GDM1 (cell line): ENCODE data around the gene SHISA6.

Source experiments
- DNase-seq: peaks from one replicate; lab custom pipeline; 2025; lab: John Stamatoyannopoulos, UW

SHISA6 gene

GRCh38 chr17:11539637-11540036 lies 298.6 kb downstream of the SHISA6 start:
- DNase-seq = no peak

DNA sequence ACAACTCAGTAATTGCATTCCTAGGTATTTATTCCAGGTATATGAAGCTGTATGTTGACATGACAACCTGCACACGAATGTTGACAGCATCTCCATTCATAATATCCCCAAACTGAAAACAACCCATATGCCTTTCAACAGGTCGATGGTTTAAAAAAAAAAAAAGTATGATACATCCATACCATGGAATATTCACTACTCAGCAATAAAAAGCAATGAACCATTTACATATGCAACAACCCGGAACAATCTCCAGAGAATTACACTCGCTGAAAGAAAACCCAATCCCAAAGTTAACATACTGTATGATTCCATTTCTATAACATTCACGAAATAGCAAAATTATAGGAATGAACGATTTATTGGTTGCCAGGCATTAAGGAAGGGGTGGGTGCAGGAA lies 304.0 kb downstream of the SHISA6 start:
- no peak for DNase-seq

DNA sequence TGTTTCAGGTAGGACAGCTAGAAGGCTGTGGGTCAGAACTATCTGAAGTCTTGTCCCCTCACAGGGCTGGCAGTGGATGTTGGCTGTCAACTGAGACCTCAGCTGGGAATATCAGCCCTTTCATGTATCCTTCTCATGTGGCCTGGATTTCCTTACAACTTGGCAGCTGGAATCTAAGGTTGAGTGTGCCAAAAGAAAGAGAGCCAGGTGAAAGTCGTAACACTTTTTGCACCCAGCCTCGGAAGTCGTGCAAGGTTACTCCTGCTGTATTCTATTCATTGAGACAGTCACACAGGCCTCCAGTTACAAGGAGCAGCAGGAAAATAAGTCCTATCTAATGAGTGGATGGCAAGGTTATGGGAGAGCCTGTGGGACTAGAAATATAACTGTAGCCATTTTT lies 304.7 kb downstream of the SHISA6 start:
- DNase-seq = no peak

GRCh38 chr17:11547853-11548252 lies 306.8 kb downstream of the SHISA6 start:
- no peak for DNase-seq

DNA sequence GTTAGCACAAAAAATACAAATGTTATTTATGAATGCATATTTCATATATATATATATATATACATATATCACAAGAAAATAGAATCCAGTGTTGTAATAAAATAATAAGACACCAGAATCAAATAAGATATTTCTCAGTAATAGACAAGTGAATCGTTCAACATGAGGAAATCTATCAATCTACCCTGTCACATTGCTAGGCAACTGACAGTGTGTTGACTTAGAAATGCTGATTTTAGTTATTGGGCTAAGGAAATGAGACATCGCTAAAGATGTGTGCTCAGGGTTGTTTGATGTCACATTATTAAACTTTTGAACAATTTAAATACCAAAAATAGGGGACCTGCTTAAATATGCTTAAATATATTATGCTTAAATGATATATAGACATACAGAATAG lies 307.4 kb downstream of the SHISA6 start:
- DNase-seq = no peak

DNA sequence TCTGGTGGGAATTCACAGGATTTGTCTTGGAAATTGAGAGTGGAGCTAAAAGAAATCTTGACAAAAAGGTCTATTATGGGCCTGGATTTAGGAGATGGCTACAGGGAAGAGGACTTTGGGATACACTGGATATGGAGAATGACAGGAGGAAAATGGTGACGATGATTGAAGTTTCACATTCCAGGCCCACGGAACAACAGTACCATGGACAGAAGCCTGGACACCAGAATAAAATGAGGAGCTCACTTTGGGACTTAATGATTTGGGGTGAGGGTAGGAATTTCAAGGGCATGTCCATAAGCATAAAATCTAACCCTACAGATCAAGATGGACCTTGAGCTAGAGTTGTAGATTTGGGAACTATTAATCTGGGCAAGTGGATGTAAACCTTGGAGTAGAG lies 309.4 kb downstream of the SHISA6 start:
- DNase-seq = no peak

DNA sequence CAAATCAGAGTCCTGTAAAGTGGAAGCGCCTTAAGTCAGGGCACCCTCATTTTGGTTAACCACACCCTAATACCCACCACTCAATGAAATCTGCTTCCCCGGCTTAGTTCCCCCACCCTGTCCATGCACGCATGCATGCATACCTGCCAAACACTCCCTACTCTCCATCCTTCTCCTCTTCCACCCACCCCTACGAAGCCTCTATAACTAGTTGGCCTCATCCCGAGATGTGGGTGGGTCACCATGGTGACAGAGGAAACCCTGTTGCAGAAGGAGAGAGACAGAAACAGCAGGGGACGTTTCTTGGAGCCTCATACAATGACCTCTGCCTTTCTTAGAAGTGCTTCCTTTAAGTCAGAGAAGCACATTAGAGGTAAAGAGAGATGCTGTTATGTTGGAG lies 310.4 kb downstream of the SHISA6 start:
- DNase-seq = no peak

- DNase-seq = no peak
Observed at GRCh38 chr17:11553135-11553534, 312.1 kb downstream of the SHISA6 start.

GRCh38 chr17:11554042-11554441 lies 313.0 kb downstream of the SHISA6 start:
- DNase-seq = no peak

- no peak for DNase-seq
Observed at GRCh38 chr17:11554542-11554941, 313.5 kb downstream of the SHISA6 start.

DNA sequence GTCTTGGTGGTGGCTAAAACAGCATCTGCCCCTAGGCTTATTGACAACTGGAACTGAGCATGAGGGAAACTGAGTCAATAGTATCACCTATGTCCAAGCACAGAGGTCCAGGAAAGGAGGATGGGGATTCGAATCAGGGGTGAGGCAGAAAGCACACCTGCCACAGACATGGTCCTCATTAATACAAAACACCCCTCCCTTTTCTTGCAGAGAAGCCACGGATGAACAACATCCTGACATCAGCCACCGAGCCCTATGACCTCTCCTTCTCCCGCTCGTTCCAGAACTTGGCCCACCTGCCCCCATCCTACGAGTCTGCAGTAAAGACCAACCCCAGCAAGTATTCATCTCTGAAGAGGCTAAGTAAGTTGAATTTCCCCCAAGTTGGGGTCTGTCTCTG lies 314.5 kb downstream of the SHISA6 start:
- no peak for DNase-seq

DNA sequence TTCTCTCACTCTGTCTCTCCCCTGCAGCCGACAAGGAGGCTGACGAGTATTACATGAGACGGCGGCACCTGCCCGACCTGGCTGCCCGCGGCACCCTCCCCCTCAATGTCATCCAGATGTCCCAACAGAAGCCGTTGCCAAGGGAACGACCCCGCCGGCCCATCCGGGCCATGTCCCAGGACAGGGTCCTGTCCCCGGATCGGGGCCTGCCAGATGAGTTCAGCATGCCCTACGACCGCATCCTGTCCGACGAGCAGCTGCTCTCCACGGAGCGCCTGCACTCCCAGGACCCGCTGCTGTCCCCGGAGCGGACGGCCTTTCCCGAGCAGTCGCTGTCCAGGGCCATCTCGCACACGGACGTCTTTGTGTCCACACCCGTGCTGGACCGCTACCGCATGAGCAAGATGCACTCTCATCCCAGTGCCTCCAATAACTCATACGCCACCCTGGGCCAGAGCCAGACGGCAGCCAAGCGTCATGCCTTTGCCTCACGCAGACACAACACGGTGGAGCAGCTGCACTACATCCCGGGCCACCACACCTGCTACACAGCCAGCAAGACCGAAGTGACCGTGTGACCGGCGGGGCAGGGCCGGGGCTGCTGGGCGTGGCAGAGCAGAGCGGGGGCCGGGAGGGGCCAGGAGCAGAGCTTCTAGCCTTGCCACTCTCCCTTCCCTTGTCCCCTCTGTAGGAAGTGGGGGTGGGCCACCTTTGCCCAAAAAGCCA lies 316.9 kb downstream of the SHISA6 start:
- no peak for DNase-seq

- no peak for DNase-seq
Observed at GRCh38 chr17:11558681-11559234, 317.7 kb downstream of the SHISA6 start.

DNA sequence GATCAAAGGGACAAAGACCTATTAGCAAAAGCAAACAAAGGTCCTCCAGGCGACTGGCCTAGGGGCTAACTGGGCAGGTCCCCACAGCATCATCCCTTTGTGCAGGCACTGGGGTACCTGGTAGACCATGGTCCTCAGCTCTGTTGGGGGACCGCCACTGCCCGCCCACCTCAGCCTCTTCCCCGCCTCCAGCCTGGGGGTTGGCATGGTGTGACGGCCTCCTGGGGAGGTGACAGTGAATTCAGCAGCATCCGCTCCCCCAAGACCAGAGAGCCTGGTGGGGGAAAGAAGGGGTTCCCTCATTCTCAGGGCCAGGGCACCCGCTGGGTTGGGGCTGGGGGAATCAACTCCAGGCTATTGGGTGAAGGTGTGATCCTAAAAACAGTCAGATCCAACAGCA lies 318.6 kb downstream of the SHISA6 start:
- DNase-seq = no peak

GRCh38 chr17:11561281-11561680 lies 320.3 kb downstream of the SHISA6 start:
- no peak for DNase-seq

DNA sequence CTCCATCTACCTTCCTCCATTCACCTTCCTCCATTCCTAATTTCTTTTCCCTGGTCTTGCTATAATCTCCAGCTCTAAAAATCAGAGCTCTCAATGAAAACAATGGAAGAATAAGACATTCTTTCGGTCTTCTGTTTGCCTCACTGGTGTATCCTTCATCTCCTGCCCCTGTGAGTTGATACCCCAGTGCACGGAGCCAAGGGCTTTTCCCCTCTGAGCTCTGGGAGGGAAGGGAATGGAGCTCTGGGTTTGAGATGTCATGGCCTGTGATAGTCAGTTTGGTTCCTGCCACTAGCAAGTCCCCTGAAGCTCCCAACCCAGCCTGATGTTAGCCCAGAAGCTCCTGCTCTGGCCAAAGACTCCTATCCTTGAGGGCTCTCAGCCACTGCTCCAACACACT lies 320.7 kb downstream of the SHISA6 start:
- DNase-seq = no peak

DNA sequence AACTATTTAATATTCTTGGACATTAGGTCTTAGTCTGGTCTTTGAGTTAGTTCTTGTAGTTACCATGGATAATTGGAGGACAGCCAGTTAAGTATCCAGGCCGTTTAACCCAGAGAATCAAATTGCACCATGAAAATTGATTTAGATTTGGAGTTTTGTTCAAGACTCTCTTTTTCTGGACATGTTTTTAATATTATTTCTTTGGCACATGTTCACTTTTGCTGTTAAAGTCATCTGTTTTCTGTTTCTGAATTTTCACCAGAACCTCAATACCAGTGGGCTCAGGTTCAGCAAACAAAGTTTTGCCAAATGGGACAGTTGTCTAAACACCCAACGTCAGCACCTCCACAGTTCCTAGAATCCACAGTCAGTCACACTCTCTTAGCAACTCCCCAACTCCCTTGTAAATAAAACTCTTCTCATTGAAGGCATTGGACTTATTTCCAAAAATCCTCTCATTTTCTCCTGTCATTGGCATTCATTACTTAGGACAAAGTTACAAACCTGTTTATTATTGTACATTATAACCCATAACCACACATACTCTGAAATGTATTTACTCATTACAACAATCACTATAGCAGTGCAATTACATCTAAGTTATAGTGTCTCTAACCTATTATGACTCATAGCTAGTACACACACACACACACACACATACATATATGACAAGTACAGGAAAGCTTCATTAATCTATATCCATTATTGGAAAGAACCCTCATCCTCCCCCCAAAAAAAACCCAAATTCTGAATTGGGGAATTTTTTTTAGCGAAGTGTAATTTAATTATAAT lies 323.8 kb downstream of the SHISA6 start:
- DNase-seq = no peak

DNA sequence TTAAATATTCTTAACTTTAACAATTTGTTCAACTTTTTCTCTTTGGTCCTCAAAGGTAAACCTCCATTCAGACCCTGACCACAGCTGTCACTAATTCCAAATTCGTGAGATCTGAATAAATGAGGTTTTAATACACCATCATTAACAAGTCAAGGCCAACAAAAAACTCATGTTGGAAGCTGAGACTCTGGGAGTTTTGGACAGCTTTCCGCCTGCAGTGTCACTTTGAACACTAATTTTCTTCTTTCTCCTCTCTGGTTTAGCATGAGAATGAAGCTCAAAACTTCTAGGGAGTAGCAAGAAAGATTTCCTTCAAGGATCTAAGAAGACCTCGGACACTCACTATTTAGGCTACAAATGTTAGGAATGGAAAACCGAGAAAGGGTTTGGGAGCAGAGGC lies 324.6 kb downstream of the SHISA6 start:
- no peak for DNase-seq

DNA sequence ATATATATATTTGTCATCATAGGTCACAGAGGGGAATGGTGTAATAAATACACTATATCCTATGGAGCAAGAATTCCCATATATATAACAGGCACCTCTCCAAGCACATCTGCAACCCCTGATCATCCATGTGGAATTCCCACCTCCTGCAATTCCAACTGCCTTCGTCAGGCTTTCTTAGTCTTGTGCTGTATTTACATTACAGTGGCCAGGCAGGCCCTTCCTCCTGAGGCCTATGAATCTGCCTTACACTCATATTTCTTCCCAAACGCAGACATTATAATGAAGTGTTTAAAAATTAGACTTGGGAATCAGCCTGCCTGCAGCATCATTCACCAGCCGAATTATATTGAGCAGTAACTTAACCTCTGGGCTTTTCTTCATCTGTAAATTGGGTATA lies 338.0 kb downstream of the SHISA6 start:
- DNase-seq = no peak

GRCh38 chr17:11580677-11581076 lies 339.7 kb downstream of the SHISA6 start:
- no peak for DNase-seq

GRCh38 chr17:11582217-11582616 lies 341.2 kb downstream of the SHISA6 start:
- DNase-seq = no peak

DNA sequence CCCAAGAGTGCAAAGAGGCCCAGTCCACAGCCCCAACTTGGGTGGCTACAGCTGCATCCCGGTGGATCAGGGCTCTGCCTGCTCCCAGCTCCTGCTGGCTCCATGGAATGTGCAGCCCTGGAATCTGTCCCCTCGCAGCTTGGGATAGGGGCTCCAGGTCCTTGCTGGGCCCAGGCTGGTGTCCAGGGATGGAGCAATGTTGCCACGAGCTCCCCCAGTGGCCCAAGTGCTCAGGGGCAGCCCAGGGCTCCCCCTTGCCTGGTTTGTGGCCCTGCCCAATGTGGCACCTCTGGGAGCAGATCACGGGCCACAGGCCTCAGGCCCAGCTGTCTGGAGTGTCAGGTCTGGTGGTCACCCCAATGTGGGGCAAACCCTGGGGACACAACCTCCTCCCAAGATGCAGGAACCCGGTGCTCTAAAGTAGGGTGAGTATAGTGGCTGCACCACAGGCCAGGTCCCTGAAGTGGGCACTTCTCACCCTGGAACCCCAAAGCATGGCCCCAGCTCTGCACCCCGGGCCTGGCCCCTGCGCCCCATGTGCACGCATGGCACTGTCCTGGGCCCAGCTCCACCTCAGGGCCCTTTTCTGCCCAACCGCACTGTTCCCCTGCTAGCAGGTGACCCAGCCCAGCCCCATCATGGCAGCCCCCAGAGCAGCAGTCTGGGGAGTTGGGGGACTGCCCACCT lies 342.4 kb downstream of the SHISA6 start:
- no peak for DNase-seq

GRCh38 chr17:11589716-11590115 lies 348.7 kb downstream of the SHISA6 start:
- DNase-seq = no peak
